Muscle layer of colon (tissue), 2 donors: Measurements from ENCODE around the gene SPAG7.

Experiments used
- H3K27ac ChIP-seq: one replicate; pipeline ENCODE4 v1.7.0; 2013; ENCODE audit warnings: low read depth, mild to moderate bottlenecking, low read length, moderate library complexity
- H3K27me3 ChIP-seq, 2 donors: one replicate each; pipeline ENCODE4 v1.7.0; 2013; ENCODE audit warnings: low read length in 2 of 2, mild to moderate bottlenecking in 2 of 2; ENCODE audit not compliant: insufficient read depth in 2 of 2, control insufficient read depth in 1 of 2
- H3K36me3 ChIP-seq: one replicate; pipeline ENCODE4 v1.7.0; 2013; ENCODE audit warnings: mild to moderate bottlenecking, low read length; ENCODE audit not compliant: insufficient read depth
- H3K4me1 ChIP-seq: one replicate; pipeline ENCODE4 v1.7.0; 2013; ENCODE audit warnings: mild to moderate bottlenecking, low read length; ENCODE audit not compliant: insufficient read depth
- H3K4me3 ChIP-seq, 2 donors: one replicate each; pipeline ENCODE4 v1.7.0; 2013; ENCODE audit warnings: low read length in 2 of 2, low read depth in 1 of 2, mild to moderate bottlenecking in 1 of 2, moderate library complexity in 1 of 2
- H3K9ac ChIP-seq: one replicate; pipeline ENCODE4 v1.7.0; 2013; ENCODE audit warnings: low read length
- H3K9me3 ChIP-seq: one replicate; pipeline ENCODE4 v1.7.0; 2013; ENCODE audit warnings: mild to moderate bottlenecking, low read length
- donor health status: abdominal sarcoma.
- donor health status: Adenocarcinoma of cecum.

SPAG7 gene

DNA sequence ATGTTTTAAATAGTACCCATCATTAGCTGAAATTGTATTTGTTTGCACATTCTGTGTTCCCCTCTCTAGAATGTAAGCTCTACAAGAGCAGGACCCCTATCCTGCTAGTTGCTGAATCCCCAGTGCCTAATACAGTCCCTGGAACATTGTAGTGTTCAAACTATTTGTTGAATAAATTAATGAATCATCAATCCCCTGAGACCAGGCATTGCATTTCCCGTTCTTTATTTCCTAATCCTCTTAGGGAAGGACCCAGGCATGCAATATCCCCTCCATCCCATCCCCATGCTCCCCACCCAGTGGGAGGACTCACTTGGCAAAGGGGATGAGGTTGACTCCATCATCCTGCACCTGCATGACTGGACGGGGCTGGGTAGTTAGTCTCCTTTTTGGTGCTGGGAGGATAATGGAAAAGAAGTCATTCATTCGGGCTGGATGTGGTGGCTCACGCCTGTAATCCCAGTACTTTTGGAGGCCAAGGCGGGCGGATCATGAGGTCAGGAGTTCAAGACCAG is 26.5 kb upstream of the SPAG7 start:
- Histone ChIP-seq H3K4me1 (peaks cover 6% of the 10 kb centered on the region), H3K27me3 (no peaks in the 10 kb centered on the region), H3K9ac (no peak overlapping the region), H3K4me3 (no peak overlapping the region), H3K27ac (no peak overlapping the region), H3K9me3 (no peaks in the 10 kb centered on the region), H3K36me3 (no peaks in the 10 kb centered on the region)

DNA sequence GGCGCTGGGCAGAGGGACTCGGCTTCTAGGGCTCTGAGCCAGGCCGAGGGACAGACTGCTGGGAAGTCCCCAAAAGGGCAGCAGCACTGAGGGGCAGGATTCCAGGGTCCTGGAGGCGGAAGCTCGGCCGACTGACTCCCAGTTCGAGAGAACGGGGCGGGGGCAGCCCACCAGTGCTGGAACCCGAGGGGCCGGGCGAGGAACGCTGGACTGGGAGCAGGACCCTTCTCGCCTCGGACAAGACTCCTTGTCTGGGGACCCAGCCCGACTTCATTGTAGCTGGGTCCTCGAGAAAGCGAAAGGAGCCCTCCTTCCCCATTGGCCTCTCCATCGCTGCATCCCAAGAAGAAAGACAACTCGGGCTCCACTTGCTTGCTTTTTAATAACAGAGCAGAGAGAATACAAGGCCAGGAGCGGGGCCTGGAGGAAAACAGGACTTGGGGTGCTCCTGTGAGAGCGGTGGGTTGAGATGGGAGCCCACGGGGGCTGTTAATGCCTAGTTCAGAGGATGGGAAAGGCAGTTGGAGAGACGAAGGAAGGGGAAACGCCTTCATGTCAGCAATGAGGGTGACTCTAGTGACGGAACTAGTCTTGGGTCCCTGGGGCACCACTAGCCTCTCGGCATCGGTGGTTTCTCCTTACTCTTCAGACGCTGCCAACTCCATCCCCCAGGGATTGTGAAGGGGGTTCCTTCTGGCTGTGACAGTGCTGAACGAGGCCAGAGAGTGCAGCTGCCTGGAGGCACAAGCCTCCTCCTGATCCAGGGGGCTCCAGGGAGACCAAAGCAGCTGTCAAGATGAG is 20.4 kb upstream of the SPAG7 start:
- H3K27me3 ChIP-seq: no peaks in the 10 kb centered on the region
- H3K9ac ChIP-seq: peak overlapping the region; percentile 98
- H3K4me3 ChIP-seq: peak overlapping the region; percentile 89 to 93
- peak overlapping the region; percentile 73 for H3K27ac ChIP-seq
- H3K4me1 ChIP-seq: peaks cover 21% of the 10 kb centered on the region
- H3K9me3 ChIP-seq: no peaks in the 10 kb centered on the region
- H3K36me3 ChIP-seq: no peaks in the 10 kb centered on the region

DNA sequence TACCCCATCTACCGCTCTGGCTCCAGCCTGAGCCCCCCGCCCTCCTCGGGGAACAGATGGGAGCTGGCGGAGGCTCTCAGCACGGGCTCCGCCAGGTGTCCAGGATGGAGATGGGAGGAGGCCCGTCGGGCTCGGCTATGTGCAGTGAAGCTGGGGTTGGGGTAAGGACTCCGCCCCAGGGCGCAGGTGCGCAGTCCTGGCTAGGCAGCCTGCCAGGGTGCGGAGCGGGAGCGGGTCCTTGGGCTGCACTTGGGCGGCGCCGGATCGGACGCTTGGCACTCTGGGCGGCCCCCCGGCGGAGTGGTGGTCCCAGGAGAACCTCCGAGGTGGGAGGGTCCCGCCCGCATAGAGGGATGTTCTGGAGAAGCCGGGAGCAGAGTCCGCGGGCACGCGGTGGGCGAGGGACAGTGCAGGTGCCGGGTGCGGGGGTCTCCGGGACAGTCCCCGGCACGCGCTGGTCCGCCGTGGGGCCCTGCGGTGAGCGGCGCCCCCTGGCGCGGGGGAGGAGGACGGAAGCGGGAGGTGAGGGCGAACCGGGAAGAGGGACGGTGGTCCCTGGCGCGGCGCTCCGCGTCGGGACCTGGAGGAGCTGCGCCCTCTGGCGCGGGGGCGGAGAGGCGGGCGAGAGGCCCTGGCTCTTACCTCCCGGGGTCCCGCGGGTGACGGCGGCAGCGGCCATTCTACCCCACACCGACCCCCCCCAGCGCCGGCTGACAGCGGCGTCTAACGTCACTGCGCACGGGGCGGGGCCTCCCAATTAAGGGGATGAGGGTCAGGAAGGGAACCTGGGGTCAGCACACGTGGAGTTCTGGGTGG is 19.5 kb upstream of the SPAG7 start, which contains the start of gene CAMTA2:
CAMTA2 (minus strand) TSS at position 725 of the 816 bp plus-strand sequence. CDS start 1,453 bp downstream, outside the sequence.
- Histone ChIP-seq H3K27ac (peak within 1 kb of the TSS; percentile 73), H3K4me3 (peak within 1 kb of the TSS; percentile 89 to 93), H3K9me3 (no peaks in the 10 kb centered on the region), H3K9ac (peak within 1 kb of the TSS; percentile 98), H3K4me1 (peaks cover 21% of the 10 kb centered on the region), H3K27me3 (no peaks in the 10 kb centered on the region), H3K36me3 (peaks cover 8% of the 10 kb centered on the region)

DNA sequence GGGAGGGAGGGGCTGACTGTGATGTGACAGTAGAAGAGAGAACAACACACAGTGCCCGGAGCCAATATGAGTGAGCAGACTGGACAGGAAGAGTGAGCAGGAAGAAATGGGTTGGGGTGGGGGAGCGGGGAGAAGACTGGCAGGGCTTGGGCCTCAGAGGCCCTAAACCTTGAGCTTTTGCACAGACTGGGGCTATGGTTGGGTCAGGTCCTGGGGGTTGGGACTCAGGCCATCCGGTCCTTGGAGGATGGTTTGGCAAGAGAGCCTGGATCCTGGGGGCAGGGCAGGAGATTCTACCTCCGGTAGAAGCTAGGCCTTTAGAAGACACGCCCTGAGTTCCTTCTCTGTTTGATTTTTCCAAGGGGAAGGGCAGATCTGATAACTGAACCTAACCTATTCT is 18.8 kb upstream of the SPAG7 start:
- Histone ChIP-seq H3K4me3 (peak overlapping the region; percentile 89 to 93), H3K9ac (peak overlapping the region; percentile 98), H3K27ac (peak overlapping the region; percentile 73), H3K27me3 (no peaks in the 10 kb centered on the region), H3K9me3 (no peaks in the 10 kb centered on the region), H3K4me1 (peaks cover 21% of the 10 kb centered on the region), H3K36me3 (peaks cover 13% of the 10 kb centered on the region)

GRCh38 chr17:4982305-4982704 is 14.7 kb upstream of the SPAG7 start:
- H3K4me3 ChIP-seq: no peak overlapping the region
- H3K27me3 ChIP-seq: no peaks in the 10 kb centered on the region
- peaks cover 39% of the 10 kb centered on the region for H3K36me3 ChIP-seq
- peaks cover 18% of the 10 kb centered on the region for H3K4me1 ChIP-seq
- no peak overlapping the region for H3K9ac ChIP-seq
- no peaks in the 10 kb centered on the region for H3K9me3 ChIP-seq
- H3K27ac ChIP-seq: no peak overlapping the region

GRCh38 chr17:4980644-4981216 is 13.1 kb upstream of the SPAG7 start:
- no peak overlapping the region for H3K4me3 ChIP-seq
- no peaks in the 10 kb centered on the region for H3K9me3 ChIP-seq
- H3K27me3 ChIP-seq: no peaks in the 10 kb centered on the region
- no peak overlapping the region for H3K27ac ChIP-seq
- H3K36me3 ChIP-seq: peaks cover 48% of the 10 kb centered on the region
- peaks cover 9% of the 10 kb centered on the region for H3K4me1 ChIP-seq
- H3K9ac ChIP-seq: no peak overlapping the region

DNA sequence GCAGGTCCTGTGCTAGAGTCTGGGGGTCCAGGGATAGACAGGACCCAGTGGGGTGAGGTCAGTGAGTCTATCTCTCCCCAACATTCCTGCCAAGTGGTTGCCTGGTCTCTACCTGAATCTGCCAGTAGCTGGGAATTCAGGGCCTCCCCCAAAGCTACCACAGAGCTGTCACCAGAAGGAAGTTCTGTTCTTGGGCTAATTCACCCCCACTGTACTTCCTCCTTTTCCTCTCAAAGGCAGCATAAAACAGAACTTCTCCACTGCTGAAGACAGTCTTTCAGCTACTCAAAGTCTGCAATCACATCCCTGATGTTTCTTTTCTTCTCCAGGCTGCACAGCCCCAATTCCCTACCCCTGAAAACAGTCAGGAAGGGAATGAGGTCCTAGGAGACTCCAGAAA is 11.1 kb upstream of the SPAG7 start:
- no peak overlapping the region for H3K27ac ChIP-seq

GRCh38 chr17:4974115-4974670 is 6.6 kb upstream of the SPAG7 start:
- no peak overlapping the region for H3K27ac ChIP-seq
- H3K9ac ChIP-seq: no peak overlapping the region
- no peaks in the 10 kb centered on the region for H3K27me3 ChIP-seq
- H3K4me1 ChIP-seq: peaks cover 8% of the 10 kb centered on the region
- no peaks in the 10 kb centered on the region for H3K9me3 ChIP-seq
- H3K36me3 ChIP-seq: peaks cover 86% of the 10 kb centered on the region
- no peak overlapping the region for H3K4me3 ChIP-seq

More for the DNA sequence above, 11.1 kb upstream of the SPAG7 start:
- H3K4me1 ChIP-seq: peaks cover 9% of the 10 kb centered on the region
- H3K9ac ChIP-seq: no peak overlapping the region
- H3K36me3 ChIP-seq: peaks cover 68% of the 10 kb centered on the region
- H3K27me3 ChIP-seq: no peaks in the 10 kb centered on the region
- no peak overlapping the region for H3K4me3 ChIP-seq
- no peaks in the 10 kb centered on the region for H3K9me3 ChIP-seq

GRCh38 chr17:4973256-4974114 is 5.9 kb upstream of the SPAG7 start:
- H3K9ac ChIP-seq: no peak overlapping the region
- peaks cover 81% of the 10 kb centered on the region for H3K36me3 ChIP-seq
- no peak overlapping the region for H3K27ac ChIP-seq
- no peaks in the 10 kb centered on the region for H3K27me3 ChIP-seq
- H3K9me3 ChIP-seq: no peaks in the 10 kb centered on the region
- peaks cover 15% of the 10 kb centered on the region for H3K4me1 ChIP-seq
- no peak overlapping the region for H3K4me3 ChIP-seq

DNA sequence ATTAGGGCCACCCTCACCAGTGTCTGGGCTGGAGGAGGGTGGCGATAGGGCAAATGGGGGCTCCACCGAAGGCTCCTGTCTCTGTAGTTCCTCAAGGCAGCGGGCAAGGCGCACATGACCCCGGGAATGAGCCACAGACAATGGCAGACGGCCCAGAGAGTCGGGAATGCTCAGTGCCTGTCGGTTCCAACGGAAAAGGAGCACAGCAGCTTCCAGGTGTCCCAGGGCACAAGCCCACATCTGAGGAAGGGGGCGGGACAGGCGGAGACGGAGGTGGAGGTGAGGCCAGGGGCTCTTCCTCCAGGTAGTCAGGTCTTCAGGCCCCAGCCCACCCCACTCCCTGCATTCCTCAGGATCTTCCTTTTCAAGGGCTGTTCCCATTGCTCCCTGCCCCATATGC is 5.1 kb upstream of the SPAG7 start:
- H3K9ac ChIP-seq: no peak overlapping the region
- H3K4me1 ChIP-seq: peaks cover 20% of the 10 kb centered on the region
- no peaks in the 10 kb centered on the region for H3K9me3 ChIP-seq
- no peak overlapping the region for H3K4me3 ChIP-seq
- no peaks in the 10 kb centered on the region for H3K27me3 ChIP-seq
- peaks cover 73% of the 10 kb centered on the region for H3K36me3 ChIP-seq
- peak overlapping the region; percentile 8 for H3K27ac ChIP-seq
